Loucy (cell line): ENCODE data around the gene MPP3.

Experiments
- EZH2phosphoT487 ChIP-seq: fragments of 200-600 bp; IDR thresholded peaks from 2 replicates; pipeline ENCODE4 v1.6.1; 2018; ENCODE audit warnings: antibody characterized with exemption, mild to moderate bottlenecking, moderate library complexity, borderline replicate concordance
- TF ChIP-seq, protein P1 (sequence below): fragments of 200-600 bp; sonication (generic); conservative IDR thresholded peaks from 2 replicates; pipeline ENCODE4 v1.5.1; 2014; ENCODE audit warnings: mild to moderate bottlenecking, antibody characterized with exemption, low read length

- TF ChIP-seq, protein P1, sequence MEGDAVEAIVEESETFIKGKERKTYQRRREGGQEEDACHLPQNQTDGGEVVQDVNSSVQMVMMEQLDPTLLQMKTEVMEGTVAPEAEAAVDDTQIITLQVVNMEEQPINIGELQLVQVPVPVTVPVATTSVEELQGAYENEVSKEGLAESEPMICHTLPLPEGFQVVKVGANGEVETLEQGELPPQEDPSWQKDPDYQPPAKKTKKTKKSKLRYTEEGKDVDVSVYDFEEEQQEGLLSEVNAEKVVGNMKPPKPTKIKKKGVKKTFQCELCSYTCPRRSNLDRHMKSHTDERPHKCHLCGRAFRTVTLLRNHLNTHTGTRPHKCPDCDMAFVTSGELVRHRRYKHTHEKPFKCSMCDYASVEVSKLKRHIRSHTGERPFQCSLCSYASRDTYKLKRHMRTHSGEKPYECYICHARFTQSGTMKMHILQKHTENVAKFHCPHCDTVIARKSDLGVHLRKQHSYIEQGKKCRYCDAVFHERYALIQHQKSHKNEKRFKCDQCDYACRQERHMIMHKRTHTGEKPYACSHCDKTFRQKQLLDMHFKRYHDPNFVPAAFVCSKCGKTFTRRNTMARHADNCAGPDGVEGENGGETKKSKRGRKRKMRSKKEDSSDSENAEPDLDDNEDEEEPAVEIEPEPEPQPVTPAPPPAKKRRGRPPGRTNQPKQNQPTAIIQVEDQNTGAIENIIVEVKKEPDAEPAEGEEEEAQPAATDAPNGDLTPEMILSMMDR: no peak
- no peak for TF ChIP-seq EZH2phosphoT487
Observed at GRCh38 chr17:43769859-43770258, 63.1 kb downstream of the MPP3 start.
